GM12891 (cell line): Measurements from ENCODE around the gene CA10.

ENCODE experiments used
- DNase-seq: peaks from one replicate; pipeline ENCODE4 v3.0.0; 2011; ENCODE audit warnings: low spot score; ENCODE audit not compliant: insufficient read length
- FAIRE-seq: peaks from 2 replicates; lab custom pipeline; 2011; peaks lifted over from hg19 to GRCh38; lab: Jason Lieb, UNC
- PAX5 ChIP-seq: IDR thresholded peaks from 2 replicates; pipeline ENCODE4 v1.6.1; 2011; ENCODE audit warnings: low read length, moderate library complexity, mild to moderate bottlenecking; ENCODE audit not compliant: insufficient read depth, severe bottlenecking
- POLR2A ChIP-seq: IDR thresholded peaks from 2 replicates; pipeline ENCODE4 v1.6.1; 2011; ENCODE audit warnings: low read depth, low read length, control low read depth
- POLR2AphosphoS5 ChIP-seq: IDR thresholded peaks from 2 replicates; pipeline ENCODE4 v1.6.1; 2011; ENCODE audit warnings: low read depth, low read length, control low read depth
- POU2F2 ChIP-seq: IDR thresholded peaks from 2 replicates; pipeline ENCODE4 v1.6.1; 2011; ENCODE audit warnings: low read depth, mild to moderate bottlenecking, control low read depth, low read length, moderate library complexity
- SPI1 ChIP-seq: IDR thresholded peaks from 2 replicates; pipeline ENCODE4 v1.6.1; 2011; ENCODE audit warnings: low read depth, low read length, control low read depth
- TAF1 ChIP-seq: IDR thresholded peaks from 2 replicates; pipeline ENCODE4 v1.6.1; 2011; ENCODE audit warnings: low read depth, low read length, control low read depth

The CA10 gene

GRCh38 chr17:51645056-51645455 lies 513.5 kb downstream of the CA10 start:
- FAIRE-seq (no peak), DNase-seq (no peak)
- TF ChIP-seq POLR2AphosphoS5: no peak

GRCh38 chr17:51643702-51644490 lies 514.6 kb downstream of the CA10 start:
- DNase-seq (no peak), FAIRE-seq (no peak)
- TF ChIP-seq PAX5: no peak
- no peak for TF ChIP-seq SPI1

GRCh38 chr17:51642029-51642428 lies 516.5 kb downstream of the CA10 start:
- no peak for TF ChIP-seq SPI1
- TF ChIP-seq POU2F2: no peak
- TF ChIP-seq PAX5: no peak
- no peak for TF ChIP-seq POLR2A
- TF ChIP-seq TAF1: no peak
- TF ChIP-seq POLR2AphosphoS5: no peak
- FAIRE-seq (no peak), DNase-seq (no peak)

- peak; percentile 60 for FAIRE-seq
- no peak for TF ChIP-seq POLR2A
- no peak for TF ChIP-seq SPI1
- no peak for TF ChIP-seq PAX5
- TF ChIP-seq POLR2AphosphoS5: no peak
- TF ChIP-seq TAF1: no peak
- no peak for TF ChIP-seq POU2F2
- peak; percentile 5 for DNase-seq
Observed at GRCh38 chr17:51640108-51640622, 518.3 kb downstream of the CA10 start.

GRCh38 chr17:51638971-51639370 lies 519.5 kb downstream of the CA10 start:
- FAIRE-seq: no peak
- no peak for TF ChIP-seq SPI1
- no peak for TF ChIP-seq POU2F2
- TF ChIP-seq TAF1: no peak
- no peak for DNase-seq

GRCh38 chr17:51636291-51636690 lies 522.2 kb downstream of the CA10 start:
- TF ChIP-seq POLR2AphosphoS5 (no peak), SPI1 (no peak), POLR2A (no peak), POU2F2 (no peak), PAX5 (no peak), TAF1 (no peak)
- no peak for FAIRE-seq
- no peak for DNase-seq

- no peak for FAIRE-seq
- TF ChIP-seq TAF1: no peak
- TF ChIP-seq POLR2A: no peak
Observed at GRCh38 chr17:51630101-51630671, 528.3 kb downstream of the CA10 start.

GRCh38 chr17:51629232-51629631 lies 529.3 kb downstream of the CA10 start:
- DNase-seq (no peak), FAIRE-seq (no peak)
- no peak for TF ChIP-seq POU2F2
- no peak for TF ChIP-seq TAF1
- TF ChIP-seq SPI1: no peak

More at GRCh38 chr17:51630101-51630671, 528.3 kb downstream of the CA10 start:
- no peak for DNase-seq

GRCh38 chr17:51627779-51628178 lies 530.7 kb downstream of the CA10 start:
- FAIRE-seq (no peak), DNase-seq (no peak)
- TF ChIP-seq POU2F2 (no peak), SPI1 (no peak), TAF1 (no peak), PAX5 (no peak), POLR2A (no peak), POLR2AphosphoS5 (no peak)

- no peak for FAIRE-seq
- TF ChIP-seq TAF1 (no peak), PAX5 (no peak), POLR2AphosphoS5 (no peak), POLR2A (no peak), SPI1 (no peak), POU2F2 (no peak)
- no peak for DNase-seq
Observed at GRCh38 chr17:51618476-51618875, 540.0 kb downstream of the CA10 start.

GRCh38 chr17:51617986-51618385 lies 540.5 kb downstream of the CA10 start:
- TF ChIP-seq PAX5 (no peak), POLR2A (no peak), TAF1 (no peak), POLR2AphosphoS5 (no peak), SPI1 (no peak), POU2F2 (no peak)
- FAIRE-seq: no peak
- no peak for DNase-seq
